NOMO-1 treated with dmso at 0.1 percent for 144 hours (cell line): ENCODE results near the gene ALOX15.
"Not testable (repeated sequence)": the region's sequence is repeated elsewhere in the genome, so short reads cannot be mapped to it uniquely, and the experiment has no call there.

Experiments used
- DNase-seq: peaks from one replicate; lab custom pipeline; 2025; ENCODE audit not compliant: unreplicated experiment; lab: John Stamatoyannopoulos, UW

ALOX15 gene

GRCh38 chr17:4620531-4621101 lies 20.9 kb downstream of the ALOX15 start:
- no peak for DNase-seq

GRCh38 chr17:4617590-4618351 lies 23.7 kb downstream of the ALOX15 start:
- DNase-seq: no peak

GRCh38 chr17:4617090-4617489 lies 24.4 kb downstream of the ALOX15 start:
- no peak for DNase-seq

- no peak for DNase-seq
Observed at GRCh38 chr17:4616476-4616875, 25.0 kb downstream of the ALOX15 start.

- DNase-seq: no peak
Observed at GRCh38 chr17:4610656-4611055, 30.8 kb downstream of the ALOX15 start.

GRCh38 chr17:4610162-4610561 lies 31.3 kb downstream of the ALOX15 start:
- no peak for DNase-seq

- no peak for DNase-seq
Observed at GRCh38 chr17:4609761-4610160, 31.7 kb downstream of the ALOX15 start.

- DNase-seq: peak; percentile 23
Observed at GRCh38 chr17:4607773-4608187, 33.7 kb downstream of the ALOX15 start.

GRCh38 chr17:4607261-4607741 lies 34.2 kb downstream of the ALOX15 start:
- DNase-seq: no peak

GRCh38 chr17:4605826-4606225 lies 35.7 kb downstream of the ALOX15 start:
- DNase-seq: no peak

- not testable (repeated sequence) for DNase-seq
Observed at GRCh38 chr17:4604736-4605135, 36.7 kb downstream of the ALOX15 start.

GRCh38 chr17:4604111-4604644 lies 37.3 kb downstream of the ALOX15 start:
- DNase-seq: no peak

GRCh38 chr17:4602041-4602440 lies 39.4 kb downstream of the ALOX15 start:
- no peak for DNase-seq

GRCh38 chr17:4601326-4601725 lies 40.2 kb downstream of the ALOX15 start:
- DNase-seq: no peak

GRCh38 chr17:4600563-4600962 lies 40.9 kb downstream of the ALOX15 start:
- DNase-seq: no peak

GRCh38 chr17:4599505-4600281 lies 41.8 kb downstream of the ALOX15 start:
- DNase-seq: no peak

GRCh38 chr17:4598776-4599504 lies 42.5 kb downstream of the ALOX15 start:
- no peak for DNase-seq

GRCh38 chr17:4597975-4598374 lies 43.5 kb downstream of the ALOX15 start:
- DNase-seq: no peak

- no peak for DNase-seq
Observed at GRCh38 chr17:4596636-4597380, 44.7 kb downstream of the ALOX15 start.

- DNase-seq: not testable (repeated sequence)
Observed at GRCh38 chr17:4595685-4596342, 45.7 kb downstream of the ALOX15 start.
